ENCODE results near the gene CPXM1.

Gene CPXM1

GRCh38 chr20:2749343-2749950 is 51.0 kb downstream of the CPXM1 start:
- no peak overlapping the region for H3K4me3 ChIP-seq (ENCODE audit: low read depth, low read length)
- TF ChIP-seq CTCF (IDR thresholded peaks at IDR 0.05; ENCODE audit: control insufficient read depth, extremely low read depth, insufficient read depth) = no peak
- DNase-seq (ENCODE audit: low read depth) = no peak

GRCh38 chr20:2748551-2749342 is 51.7 kb downstream of the CPXM1 start:
- TF ChIP-seq CTCF (IDR thresholded peaks at IDR 0.05; ENCODE audit: control insufficient read depth, extremely low read depth, insufficient read depth) = no peak
- DNase-seq (ENCODE audit: low read depth) = no peak
- no peak overlapping the region for H3K4me3 ChIP-seq (ENCODE audit: low read depth, low read length)

- TF ChIP-seq CTCF (IDR thresholded peaks at IDR 0.05; ENCODE audit: control insufficient read depth, extremely low read depth, insufficient read depth) = no peak
- no peak overlapping the region for H3K4me3 ChIP-seq (ENCODE audit: low read depth, low read length)
- no peak for DNase-seq (ENCODE audit: low read depth)
Measured at GRCh38 chr20:2747676-2748235, 52.7 kb downstream of the CPXM1 start.

- DNase-seq (ENCODE audit: low read depth) = no peak
- no peak overlapping the region for H3K4me3 ChIP-seq (ENCODE audit: low read depth, low read length)
- TF ChIP-seq CTCF (IDR thresholded peaks at IDR 0.05; ENCODE audit: control insufficient read depth, extremely low read depth, insufficient read depth) = no peak
Measured at GRCh38 chr20:2746636-2747265, 53.7 kb downstream of the CPXM1 start.

- no peak for TF ChIP-seq CTCF (IDR thresholded peaks at IDR 0.05; ENCODE audit: control insufficient read depth, extremely low read depth, insufficient read depth)
- no peak overlapping the region for H3K4me3 ChIP-seq (ENCODE audit: low read depth, low read length)
Measured at GRCh38 chr20:2745936-2746635, 54.3 kb downstream of the CPXM1 start.

GRCh38 chr20:2745060-2745910 is 55.1 kb downstream of the CPXM1 start:
- no peak for TF ChIP-seq CTCF (IDR thresholded peaks at IDR 0.05; ENCODE audit: control insufficient read depth, extremely low read depth, insufficient read depth)
- H3K4me3 ChIP-seq (ENCODE audit: low read depth, low read length) = no peak overlapping the region

More at GRCh38 chr20:2745936-2746635, 54.3 kb downstream of the CPXM1 start:
- no peak for DNase-seq (ENCODE audit: low read depth)

More at GRCh38 chr20:2745060-2745910, 55.1 kb downstream of the CPXM1 start:
- DNase-seq (ENCODE audit: low read depth) = no peak
